Gastrocnemius medialis (tissue), 4 donors: Measurements from ENCODE around the gene MYL6. TPM values are rescaled to one million over a fixed set of nuclear protein-coding genes. Genes with fewer than 3 reads are reported as not detected.

Experiments used
- ATAC-seq, 2 donors: fragments of 150-250 bp; one replicate each; pipeline ENCODE4 v1.9.1; 2016
- DNase-seq, 2 donors: peaks; one replicate each; pipeline ENCODE4 v3.0.0-alpha.2; 2019
- H3K27ac ChIP-seq, 4 donors: fragments of 200-600 bp; sonication (generic); 1 replicate in 1 of 4; 2 replicates in 3 of 4; pipeline ENCODE4 v1.5.1; 2016 to 2018; ENCODE audit warnings: mild to moderate bottlenecking in 2 of 4, moderate library complexity in 1 of 4
- H3K27me3 ChIP-seq, 3 donors: fragments of 200-600 bp; sonication (generic) in 2 of 3; 1 replicate in 1 of 3; 2 replicates in 2 of 3; pipeline versions ENCODE4 v1.5.1 to v1.6.0; 2016 to 2019; ENCODE audit warnings: mild to moderate bottlenecking in 1 of 3, moderate library complexity in 1 of 3
- H3K36me3 ChIP-seq, 2 donors: fragments of 200-600 bp; sonication (generic) in 1 of 2; one replicate each; pipeline ENCODE4 v1.5.1; 2017 to 2018
- H3K4me1 ChIP-seq, 2 donors: fragments of 200-600 bp; sonication (generic) in 1 of 2; one replicate each; pipeline ENCODE4 v1.5.1; 2016 to 2017; ENCODE audit warnings: mild to moderate bottlenecking in 2 of 2
- H3K4me3 ChIP-seq, 4 donors: fragments of 200-600 bp; sonication (generic) in 3 of 4; 1 replicate in 1 of 4; 2 replicates in 3 of 4; pipeline ENCODE4 v1.5.1; 2016 to 2019; ENCODE audit warnings: mild to moderate bottlenecking in 2 of 4
- H3K9me3 ChIP-seq, 3 donors: fragments of 200-600 bp; sonication (generic) in 2 of 3; 1 replicate in 1 of 3; 2 replicates in 2 of 3; pipeline ENCODE4 v1.5.1; 2016 to 2019
- CTCF ChIP-seq, 5 experiments: fragments of 450-650 bp in 3 of 5; fragments of 200-600 bp in 2 of 5; sonication (generic) in 2 of 5; IDR thresholded peaks in 4 of 5; conservative IDR thresholded peaks in 1 of 5; 1 replicate in 4 of 5; 2 replicates in 1 of 5; pipeline ENCODE4 v1.5.1; 2016 to 2019; ENCODE audit warnings: antibody characterized with exemption in 5 of 5, mild to moderate bottlenecking in 3 of 5, moderate library complexity in 3 of 5
- POLR2A ChIP-seq, 2 donors: fragments of 450-650 bp; IDR thresholded peaks; one replicate each; pipeline ENCODE4 v1.6.1; 2017; ENCODE audit warnings: antibody characterized with exemption in 2 of 2, mild to moderate bottlenecking in 2 of 2, moderate library complexity in 2 of 2
- in situ Hi-C, 4 donors: fragments of 200-750 bp; cut with MboI; loops; one replicate each; pipeline versions ENCODE4 v1.15.0 to v1.8.0; 2017; ENCODE audit warnings: low sequenced_read_pairs in 4 of 4
- intact Hi-C: fragments of 100-400 bp; cut with DNase I; formaldehyde crosslinking; loops from one replicate; pipeline ENCODE4 v1.15.1; 2023; ENCODE audit warnings: low total_unique reads
- total RNA-seq, 4 donors: library from RNA; depleted of rRNA; stranded (reverse); fragments of >200 nt; gene quantifications; one replicate each; pipeline versions ENCODE4 v1.1.0 to v1.2.3, GENCODE V29; 2016

Gene MYL6
- total RNA-seq, 4 donors from 2014 or later, result 159 to 324 (median 202) TPM

GRCh38 chr12:56161690-56162351 lies 3.7 kb downstream of the MYL6 start:
- Histone ChIP-seq H3K4me1 (peaks cover 28 to 42% of the 10 kb centered on the region in 2 donors), H3K9me3 (no peaks in the 10 kb centered on the region), H3K27me3 (no peaks in the 10 kb centered on the region), H3K4me3 (no peak overlapping the region), H3K36me3 (peaks cover 0 to 75% of the 10 kb centered on the region in 2 donors), H3K27ac (peak overlapping the region; percentile 87 to 97 (median 96))
- intact Hi-C loops, result no loop called here
- DNase-seq (no peak), ATAC-seq (no peak)
- in situ Hi-C loops, result no loop called here
- TF ChIP-seq CTCF (IDR thresholded peaks at IDR 0.05 in 4 of 5, conservative IDR thresholded peaks at IDR 0.05 in 1 of 5) (no peak), POLR2A (IDR thresholded peaks at IDR 0.05) (no peak)

- ATAC-seq, result no peak
- Histone ChIP-seq H3K9me3 (no peaks in the 10 kb centered on the region), H3K4me3 (no peak overlapping the region), H3K4me1 (peaks cover 28 to 33% of the 10 kb centered on the region in 2 donors), H3K27ac (peak overlapping the region; percentile 23 to 97 (median 91)), H3K27me3 (no peaks in the 10 kb centered on the region), H3K36me3 (peaks cover 0 to 84% of the 10 kb centered on the region in 2 donors)
- DNase-seq, result no peak
- no peak for TF ChIP-seq CTCF (IDR thresholded peaks at IDR 0.05 in 4 of 5, conservative IDR thresholded peaks at IDR 0.05 in 1 of 5)
- no peak for TF ChIP-seq POLR2A (IDR thresholded peaks at IDR 0.05)
- in situ Hi-C loops (no loop called here), intact Hi-C loops (no loop called here)
Measured at GRCh38 chr12:56162468-56163290, 4.5 kb downstream of the MYL6 start.

GRCh38 chr12:56163533-56164344 lies 5.6 kb downstream of the MYL6 start:
- no peak overlapping the region for H3K4me3 ChIP-seq
- peaks cover 28 to 31% of the 10 kb centered on the region in 2 donors for H3K4me1 ChIP-seq
- TF ChIP-seq CTCF (IDR thresholded peaks at IDR 0.05 in 4 of 5, conservative IDR thresholded peaks at IDR 0.05 in 1 of 5), result no peak
- TF ChIP-seq POLR2A (IDR thresholded peaks at IDR 0.05), result no peak
- no peaks in the 10 kb centered on the region for H3K27me3 ChIP-seq
- DNase-seq (no peak), ATAC-seq (no peak)
- H3K36me3 ChIP-seq, result peaks cover 0 to 94% of the 10 kb centered on the region in 2 donors
- no peaks in the 10 kb centered on the region for H3K9me3 ChIP-seq
- in situ Hi-C loops, result no loop called here
- H3K27ac ChIP-seq, result peak overlapping the region in 1 of 4 donors; percentile 95
- intact Hi-C loops, result no loop called here

- intact Hi-C loops (no loop called here), in situ Hi-C loops (no loop called here)
- ATAC-seq, result no peak
- Histone ChIP-seq H3K9me3 (no peaks in the 10 kb centered on the region), H3K27me3 (no peaks in the 10 kb centered on the region), H3K4me3 (no peak overlapping the region), H3K36me3 (peaks cover 0 to 100% of the 10 kb centered on the region in 2 donors), H3K4me1 (peaks cover 26 to 28% of the 10 kb centered on the region in 2 donors), H3K27ac (no peak overlapping the region)
- DNase-seq, result no peak
- TF ChIP-seq CTCF (IDR thresholded peaks at IDR 0.05 in 4 of 5, conservative IDR thresholded peaks at IDR 0.05 in 1 of 5) (no peak), POLR2A (IDR thresholded peaks at IDR 0.05) (no peak)
Measured at GRCh38 chr12:56164345-56164729, 6.2 kb downstream of the MYL6 start.
